ENCODE results near the gene CT45A2.
"Not testable (repeated sequence)": the region's sequence is repeated elsewhere in the genome, so short reads cannot be mapped to it uniquely, and the experiment has no call there.

Gene CT45A2

DNA sequence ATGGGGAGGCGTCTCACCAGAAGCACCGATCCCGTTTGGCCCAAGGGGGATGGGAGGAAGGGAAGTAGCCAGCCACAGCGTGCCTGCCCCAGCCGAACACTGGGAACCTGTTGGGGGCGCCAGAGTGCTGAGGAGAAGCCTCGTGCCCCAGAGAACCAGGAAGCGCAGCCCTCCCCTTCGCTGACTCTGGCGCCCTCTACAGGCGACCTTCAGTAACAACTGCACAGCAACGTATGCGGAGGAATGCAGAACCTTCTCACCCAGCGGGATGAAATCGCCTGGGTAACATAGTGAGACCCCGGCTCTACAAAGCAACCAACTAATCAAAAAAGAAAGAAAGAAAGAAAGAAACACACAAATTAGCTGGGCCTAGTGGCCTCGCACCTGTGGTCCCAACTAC is at the start of gene CT45A2:
Gene CT45A2 (minus strand): TSS at position 101 of the 400 bp plus-strand sequence. CDS start 3,747 bp downstream, outside the sequence.
- DNase-seq (ENCODE audit: low read depth, low spot score) = not testable (repeated sequence)

GRCh38 chrX:135854438-135854837 is 34.6 kb upstream of the CT45A2 start, which contains the start of gene CT45A8:
Gene CT45A8, minus strand, starts transcription at chrX:135854538. Its CDS starts 3,755 bp downstream, at chrX:135850783.
- DNase-seq (ENCODE audit: low read depth, low spot score) = not testable (repeated sequence)

GRCh38 chrX:135837180-135837579 is 17.4 kb upstream of the CT45A2 start, which contains the start of gene CT45A7:
Gene CT45A7, minus strand, starts transcription at chrX:135837280. Its CDS starts 3,747 bp downstream, at chrX:135833533.
- not testable (repeated sequence) for DNase-seq (ENCODE audit: low read depth, low spot score)

GRCh38 chrX:135802687-135803086 is 17.1 kb downstream of the CT45A2 start, which contains the start of gene CT45A6:
Gene CT45A6, minus strand, starts transcription at chrX:135802787. Its CDS starts 3,794 bp downstream, at chrX:135798993.
- not testable (repeated sequence) for DNase-seq (ENCODE audit: low read depth, low spot score)

DNA sequence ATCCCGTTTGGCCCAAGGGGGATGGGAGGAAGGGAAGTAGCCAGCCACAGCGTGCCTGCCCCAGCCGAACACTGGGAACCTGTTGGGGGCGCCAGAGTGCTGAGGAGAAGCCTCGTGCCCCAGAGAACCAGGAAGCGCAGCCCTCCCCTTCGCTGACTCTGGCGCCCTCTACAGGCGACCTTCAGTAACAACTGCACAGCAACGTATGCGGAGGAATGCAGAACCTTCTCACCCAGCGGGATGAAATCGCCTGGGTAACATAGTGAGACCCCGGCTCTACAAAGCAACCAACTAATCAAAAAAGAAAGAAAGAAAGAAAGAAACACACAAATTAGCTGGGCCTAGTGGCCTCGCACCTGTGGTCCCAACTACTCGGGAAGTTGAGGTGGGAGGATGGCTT is 34.4 kb downstream of the CT45A2 start, which contains the start of gene CT45A5:
Gene CT45A5 (minus strand): TSS at position 101 of the 400 bp plus-strand sequence. CDS start 3,774 bp downstream, outside the sequence.
- not testable (repeated sequence) for DNase-seq (ENCODE audit: low read depth, low spot score)

DNA sequence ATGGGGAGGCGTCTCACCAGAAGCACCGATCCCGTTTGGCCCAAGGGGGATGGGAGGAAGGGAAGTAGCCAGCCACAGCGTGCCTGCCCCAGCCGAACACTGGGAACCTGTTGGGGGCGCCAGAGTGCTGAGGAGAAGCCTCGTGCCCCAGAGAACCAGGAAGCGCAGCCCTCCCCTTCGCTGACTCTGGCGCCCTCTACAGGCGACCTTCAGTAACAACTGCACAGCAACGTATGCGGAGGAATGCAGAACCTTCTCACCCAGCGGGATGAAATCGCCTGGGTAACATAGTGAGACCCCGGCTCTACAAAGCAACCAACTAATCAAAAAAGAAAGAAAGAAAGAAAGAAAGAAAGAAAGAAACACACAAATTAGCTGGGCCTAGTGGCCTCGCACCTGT is 51.7 kb downstream of the CT45A2 start, which contains the start of gene CT45A3:
Gene CT45A3 (minus strand): TSS at position 101 of the 400 bp plus-strand sequence. CDS start 3,747 bp downstream, outside the sequence.
- not testable (repeated sequence) for DNase-seq (ENCODE audit: low read depth, low spot score)

Data from activated naive CD8-positive, alpha-beta T cell treated with anti-CD3 and anti-CD28 coated beads, Interleukin-2, amount 50 U/mL, for 16 hours (primary cell).